Measurements from ENCODE around the gene GK. TPM values are rescaled to one million over a fixed set of nuclear protein-coding genes. Genes with fewer than 3 reads are reported as not detected.

GK gene
- total and polyA plus RNA-seq, 8 donors: 0.58 to 13.2 (median 5.8) TPM; not detected in 1

GRCh38 chrX:30714138-30714537 is 60.9 kb downstream of the GK start:
- no peak for DNase-seq
- 79 to 97% (median 89%) methylated on average over 1 of the region's 1 CpG for WGBS, 5 donors
- intact Hi-C loops (cut with DNase I; ENCODE audit: low total_unique reads): no loop called here
- no peaks in the 10 kb centered on the region for H3K9me3 ChIP-seq
- H3K4me1 ChIP-seq: no peaks in the 10 kb centered on the region
- H3K27me3 ChIP-seq: no peaks in the 10 kb centered on the region
- peaks cover 0 to 5% (median 3%) of the 10 kb centered on the region in 4 donors for H3K36me3 ChIP-seq
- H3K27ac ChIP-seq: no peak overlapping the region
- no peak overlapping the region for H3K4me3 ChIP-seq
- no peak for TF ChIP-seq EP300 (IDR thresholded peaks at IDR 0.05)
- no peak for TF ChIP-seq POLR2AphosphoS5 (IDR thresholded peaks at IDR 0.05)
- TF ChIP-seq POLR2A (IDR thresholded peaks at IDR 0.05): no peak
- TF ChIP-seq, protein P1, sequence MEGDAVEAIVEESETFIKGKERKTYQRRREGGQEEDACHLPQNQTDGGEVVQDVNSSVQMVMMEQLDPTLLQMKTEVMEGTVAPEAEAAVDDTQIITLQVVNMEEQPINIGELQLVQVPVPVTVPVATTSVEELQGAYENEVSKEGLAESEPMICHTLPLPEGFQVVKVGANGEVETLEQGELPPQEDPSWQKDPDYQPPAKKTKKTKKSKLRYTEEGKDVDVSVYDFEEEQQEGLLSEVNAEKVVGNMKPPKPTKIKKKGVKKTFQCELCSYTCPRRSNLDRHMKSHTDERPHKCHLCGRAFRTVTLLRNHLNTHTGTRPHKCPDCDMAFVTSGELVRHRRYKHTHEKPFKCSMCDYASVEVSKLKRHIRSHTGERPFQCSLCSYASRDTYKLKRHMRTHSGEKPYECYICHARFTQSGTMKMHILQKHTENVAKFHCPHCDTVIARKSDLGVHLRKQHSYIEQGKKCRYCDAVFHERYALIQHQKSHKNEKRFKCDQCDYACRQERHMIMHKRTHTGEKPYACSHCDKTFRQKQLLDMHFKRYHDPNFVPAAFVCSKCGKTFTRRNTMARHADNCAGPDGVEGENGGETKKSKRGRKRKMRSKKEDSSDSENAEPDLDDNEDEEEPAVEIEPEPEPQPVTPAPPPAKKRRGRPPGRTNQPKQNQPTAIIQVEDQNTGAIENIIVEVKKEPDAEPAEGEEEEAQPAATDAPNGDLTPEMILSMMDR (IDR thresholded peaks at IDR 0.05): no peak

GRCh38 chrX:30715976-30716375 is 62.8 kb downstream of the GK start:
- Histone ChIP-seq H3K27me3 (no peaks in the 10 kb centered on the region), H3K27ac (no peak overlapping the region), H3K36me3 (peaks cover 0 to 7% (median 0%) of the 10 kb centered on the region in 4 donors), H3K4me1 (no peaks in the 10 kb centered on the region), H3K9me3 (no peaks in the 10 kb centered on the region), H3K4me3 (no peak overlapping the region)
- intact Hi-C loops (cut with DNase I; ENCODE audit: low total_unique reads): no loop called here
- 50 to 93% (median 80%) methylated on average over 2 of the region's 2 CpGs for WGBS, 5 donors
- TF ChIP-seq, protein P1 (IDR thresholded peaks at IDR 0.05): no peak
- TF ChIP-seq POLR2AphosphoS5 (IDR thresholded peaks at IDR 0.05) (no peak), EP300 (IDR thresholded peaks at IDR 0.05) (no peak), POLR2A (IDR thresholded peaks at IDR 0.05) (no peak)
- DNase-seq: no peak

DNA sequence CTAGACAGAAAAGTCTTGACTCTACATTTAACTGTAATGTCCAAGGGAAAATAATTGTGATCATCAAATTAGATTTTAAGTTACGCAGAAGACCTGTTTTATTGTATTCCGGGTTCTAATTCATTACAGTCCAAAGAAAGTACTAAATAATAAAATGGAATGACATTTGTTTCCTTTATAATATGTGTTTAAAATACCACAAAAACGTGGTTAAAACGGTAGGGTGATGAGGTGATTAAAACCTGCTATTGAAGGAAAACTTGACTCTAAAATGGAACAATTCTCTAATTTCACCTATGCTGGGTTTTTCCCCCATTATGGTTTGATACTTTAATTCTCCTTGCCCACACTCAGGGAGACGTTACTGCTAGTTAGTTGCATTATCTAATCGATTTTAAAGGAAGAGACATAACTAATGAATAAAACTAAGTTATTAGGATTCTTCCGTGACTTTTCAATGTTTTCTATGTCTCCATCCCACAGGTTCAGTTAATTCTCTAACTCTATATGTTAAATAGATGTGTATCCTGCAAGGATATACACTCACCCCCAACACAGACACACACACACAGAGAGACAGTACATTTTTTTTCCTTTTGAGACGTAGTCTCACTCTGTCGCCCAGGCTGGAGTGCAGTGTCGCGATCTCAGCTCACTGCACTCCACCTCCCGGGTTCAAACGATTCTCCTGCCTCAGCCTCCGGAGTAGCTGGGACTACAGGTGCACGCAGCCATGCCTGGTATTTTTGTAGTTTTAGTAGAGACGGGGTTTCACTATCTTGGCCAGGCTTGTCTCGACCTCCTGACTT is 80.8 kb downstream of the GK start:
- Histone ChIP-seq H3K36me3 (no peaks in the 10 kb centered on the region), H3K9me3 (no peaks in the 10 kb centered on the region), H3K27ac (no peak overlapping the region), H3K27me3 (peaks cover 0 to 3% (median 0%) of the 10 kb centered on the region in 3 donors), H3K4me3 (no peak overlapping the region), H3K4me1 (no peaks in the 10 kb centered on the region)
- WGBS, 5 donors: 71 to 78% (median 74%) methylated on average over 17 of the region's 17 CpGs
- TF ChIP-seq POLR2AphosphoS5 (IDR thresholded peaks at IDR 0.05): no peak
- no peak for TF ChIP-seq EP300 (IDR thresholded peaks at IDR 0.05)
- TF ChIP-seq POLR2A (IDR thresholded peaks at IDR 0.05): no peak
- TF ChIP-seq, protein P1 (IDR thresholded peaks at IDR 0.05): no peak
- no peak for DNase-seq
- intact Hi-C loops (cut with DNase I; ENCODE audit: low total_unique reads): no loop called here

GRCh38 chrX:30734782-30735181 is 81.6 kb downstream of the GK start:
- Histone ChIP-seq H3K4me3 (no peak overlapping the region), H3K36me3 (no peaks in the 10 kb centered on the region), H3K4me1 (no peaks in the 10 kb centered on the region), H3K27ac (no peak overlapping the region), H3K9me3 (no peaks in the 10 kb centered on the region), H3K27me3 (peaks cover 0 to 3% (median 0%) of the 10 kb centered on the region in 3 donors)
- TF ChIP-seq POLR2A (IDR thresholded peaks at IDR 0.05): no peak
- TF ChIP-seq, protein P1 (IDR thresholded peaks at IDR 0.05): no peak
- no peak for TF ChIP-seq POLR2AphosphoS5 (IDR thresholded peaks at IDR 0.05)
- TF ChIP-seq EP300 (IDR thresholded peaks at IDR 0.05): no peak
- intact Hi-C loops (cut with DNase I; ENCODE audit: low total_unique reads): no loop called here
- 56 to 80% (median 72%) methylated on average over 3 of the region's 3 CpGs for WGBS, 5 donors
- no peak for DNase-seq
